ENCODE measurements around the gene SIRT5.

DNA sequence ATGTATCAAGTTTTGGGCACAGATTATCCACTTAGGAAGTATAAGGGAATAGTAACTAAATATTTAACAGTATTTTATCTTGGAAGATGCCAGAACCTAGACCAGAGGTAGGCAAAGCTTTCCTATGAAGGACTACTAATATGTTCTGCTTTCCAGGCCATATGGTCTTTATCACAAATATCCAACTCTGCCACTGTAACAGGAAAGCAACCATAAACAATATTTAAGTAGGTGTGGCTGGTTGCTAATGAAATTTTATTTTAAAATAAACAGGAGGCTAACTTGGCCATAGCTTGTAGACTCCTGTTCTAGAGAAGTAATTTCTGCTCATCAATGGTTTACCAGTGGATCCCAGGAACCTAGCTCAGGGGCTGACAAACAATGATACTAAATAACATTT, 80.1 kb downstream of the SIRT5 start:
- TF ChIP-seq CTCF (IDR thresholded peaks at IDR 0.05) (no peak), POLR2A (IDR thresholded peaks at IDR 0.05) (no peak)

Measured in uterus (tissue), 2 donors.